Measurements from ENCODE around the gene C4BPB.

Gene C4BPB

DNA sequence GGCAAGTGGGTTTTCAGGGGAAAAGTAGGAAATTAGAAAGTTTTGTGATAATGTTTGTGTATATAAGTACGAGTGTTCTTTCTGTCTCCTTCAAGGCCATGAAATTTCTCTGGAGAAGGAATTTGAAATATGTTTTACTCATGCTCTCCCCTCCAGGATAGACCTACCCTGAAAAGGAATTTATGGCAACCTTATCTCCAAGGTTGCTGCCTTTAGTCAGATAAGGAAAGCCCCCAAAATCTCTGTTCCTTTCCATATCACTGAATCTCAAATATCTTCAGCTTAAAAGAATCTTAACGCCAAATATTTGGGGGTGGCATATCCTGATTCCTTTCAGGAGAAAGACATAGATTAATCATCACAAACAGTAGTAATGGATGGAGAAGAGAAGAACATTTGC, 499 bp upstream of the C4BPB start:
- DNase-seq: no peak

DNA sequence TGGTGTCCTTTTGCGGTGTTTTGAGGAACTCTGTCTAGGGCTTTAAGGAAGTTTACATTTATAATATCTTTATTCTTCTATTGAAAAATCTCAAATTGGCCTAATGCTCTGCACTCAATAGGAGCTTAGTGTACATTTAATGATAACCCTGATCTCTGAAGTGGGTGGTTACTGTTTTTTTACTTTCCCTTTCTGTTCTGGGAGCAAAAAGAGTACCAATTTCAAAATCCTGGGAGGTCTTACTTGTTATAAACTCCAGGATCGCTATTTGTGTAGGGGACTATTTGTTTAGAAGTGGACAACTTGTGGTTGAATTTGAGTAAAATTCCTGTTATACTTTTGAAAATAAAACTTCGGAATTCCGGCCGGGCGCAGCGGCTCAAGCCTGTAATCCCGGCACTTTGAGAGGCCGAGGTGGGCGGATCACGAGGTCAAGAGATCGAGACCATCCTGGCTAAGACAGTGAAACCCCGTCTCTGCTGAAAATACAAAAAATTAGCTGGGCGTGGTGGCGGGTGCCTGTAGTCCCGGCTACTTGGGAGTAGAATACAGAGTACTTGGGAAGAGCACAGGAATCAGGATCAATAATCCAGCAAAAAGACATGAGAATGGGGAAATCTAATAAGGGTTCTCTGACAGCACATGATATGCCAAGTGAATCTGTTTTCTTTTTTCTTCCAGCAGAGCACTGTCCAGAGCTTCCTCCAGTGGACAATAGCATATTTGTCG, 1.1 kb downstream of the C4BPB start:
- DNase-seq: no peak

DNA sequence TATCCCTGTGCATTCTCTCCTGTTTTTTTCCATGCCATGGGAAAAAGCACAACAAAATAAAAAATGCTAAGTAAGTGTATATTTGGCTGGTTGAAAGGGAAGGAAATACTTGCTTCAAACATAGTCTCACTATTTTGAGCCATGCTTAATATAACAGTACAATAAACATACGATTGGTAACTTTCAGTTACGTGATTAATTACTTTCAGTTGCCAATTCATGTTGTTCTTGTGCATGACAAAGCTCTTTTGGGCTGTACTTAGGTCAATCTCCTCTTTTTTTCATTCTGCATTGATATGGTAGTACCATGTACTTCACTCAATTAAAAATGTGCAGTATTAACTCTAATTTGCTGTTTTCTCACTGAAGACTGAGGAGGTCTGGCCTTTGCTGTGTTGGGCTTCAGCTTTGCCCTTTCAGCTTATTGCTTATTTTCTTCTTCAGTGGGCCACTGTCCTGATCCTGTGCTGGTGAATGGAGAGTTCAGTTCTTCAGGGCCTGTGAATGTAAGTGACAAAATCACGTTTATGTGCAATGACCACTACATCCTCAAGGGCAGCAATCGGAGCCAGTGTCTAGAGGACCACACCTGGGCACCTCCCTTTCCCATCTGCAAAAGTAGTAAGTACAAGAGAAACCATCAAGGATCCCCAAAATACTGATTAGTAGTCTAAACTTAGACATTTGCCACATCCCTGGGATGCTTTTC, 2.7 kb downstream of the C4BPB start:
- DNase-seq: no peak

DNA sequence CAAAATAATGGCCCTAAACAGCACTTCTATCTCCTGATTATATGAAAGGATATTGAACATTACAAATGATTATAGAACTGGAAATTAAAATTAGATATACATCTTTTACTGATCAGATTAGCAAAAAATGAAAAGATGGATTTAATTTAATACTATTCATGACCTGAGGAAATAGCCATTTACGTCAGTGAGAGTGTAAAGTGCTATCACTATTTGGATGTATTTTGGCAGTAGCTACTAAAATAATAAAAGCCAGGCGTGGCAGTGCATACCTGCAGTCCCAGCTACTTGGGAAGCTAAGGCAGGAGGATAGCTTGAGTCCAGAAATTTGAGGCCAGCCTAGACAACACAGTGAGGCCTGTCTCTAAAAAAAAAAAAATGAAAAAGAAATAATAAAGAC, 5.3 kb downstream of the C4BPB start:
- no peak for DNase-seq

DNA sequence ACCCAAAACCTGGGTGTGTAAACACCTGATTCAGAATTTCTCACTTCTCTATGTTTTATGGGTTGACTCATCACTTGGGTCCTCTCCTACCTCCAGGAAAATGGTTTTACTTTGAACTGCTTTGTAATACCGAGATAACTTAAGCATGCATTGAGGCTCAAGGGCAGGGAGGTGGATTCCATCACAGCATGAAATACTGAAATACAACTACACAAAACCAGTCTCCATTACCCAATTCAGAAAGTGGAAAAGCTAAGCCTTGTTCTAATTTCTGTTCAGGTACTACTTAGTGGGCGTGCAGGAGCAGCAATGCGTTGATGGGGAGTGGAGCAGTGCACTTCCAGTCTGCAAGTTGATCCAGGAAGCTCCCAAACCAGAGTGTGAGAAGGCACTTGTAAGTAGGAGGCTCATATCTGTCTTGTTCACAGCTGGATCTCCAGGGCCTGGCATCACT, 9.2 kb downstream of the C4BPB start:
- no peak for DNase-seq

DNA sequence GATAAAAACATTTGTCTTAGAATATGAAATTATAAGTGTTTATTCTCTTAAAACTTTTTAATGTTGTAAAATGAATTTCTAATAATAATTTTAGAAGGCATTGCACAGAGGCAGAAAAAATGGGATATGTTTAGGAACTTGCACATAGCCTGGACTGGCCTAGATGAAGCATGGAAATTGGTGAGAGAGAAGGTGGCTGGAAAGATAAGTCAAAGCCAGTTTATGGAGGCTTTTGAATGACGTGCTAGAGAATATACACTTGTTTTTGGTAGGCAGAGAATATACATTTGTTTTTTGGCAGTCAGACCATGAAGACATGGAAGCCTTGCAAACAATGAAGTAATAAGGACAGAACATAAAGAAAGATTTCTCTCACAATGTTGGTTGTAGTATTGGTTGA, 13.1 kb downstream of the C4BPB start:
- DNase-seq: no peak

DNA sequence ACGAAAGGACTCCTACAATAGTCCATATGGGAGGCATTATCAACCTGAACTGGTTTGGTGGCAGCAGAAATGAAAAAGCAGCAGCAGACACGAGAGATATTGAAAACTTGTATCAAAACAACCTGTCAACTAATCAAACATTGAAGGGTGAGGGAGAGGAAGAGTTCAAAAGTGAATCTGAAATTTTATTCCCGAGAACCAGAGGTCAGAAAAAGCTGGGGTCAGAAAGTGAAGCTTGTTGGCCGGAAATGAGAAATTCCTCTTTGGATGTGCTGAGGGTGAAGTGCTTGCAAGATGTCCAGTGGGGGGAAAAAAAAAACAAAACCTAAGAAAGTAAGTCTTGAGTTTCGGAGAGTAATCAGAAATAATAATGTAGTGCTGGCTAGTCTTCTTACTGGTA, 13.5 kb downstream of the C4BPB start:
- DNase-seq: no peak

DNA sequence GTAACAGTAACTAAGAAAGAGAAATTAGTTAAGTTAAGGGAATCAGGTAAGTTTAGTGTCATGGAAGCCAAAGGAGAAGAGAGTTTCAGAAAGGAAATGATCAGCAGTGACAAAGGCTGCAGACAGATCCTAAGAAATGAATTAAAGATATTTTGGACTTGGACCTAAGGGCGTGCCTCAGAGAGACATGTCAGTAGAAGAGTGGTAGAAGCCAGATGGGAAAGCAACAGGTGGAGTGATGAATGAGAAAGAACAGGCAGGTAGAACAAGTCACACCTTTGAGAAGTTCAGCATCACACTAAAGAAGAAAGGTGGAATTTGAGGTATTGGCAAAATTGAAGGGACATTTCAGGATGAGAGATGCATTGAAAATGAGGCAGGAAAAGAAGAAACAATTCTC, 14.0 kb downstream of the C4BPB start:
- no peak for DNase-seq

DNA sequence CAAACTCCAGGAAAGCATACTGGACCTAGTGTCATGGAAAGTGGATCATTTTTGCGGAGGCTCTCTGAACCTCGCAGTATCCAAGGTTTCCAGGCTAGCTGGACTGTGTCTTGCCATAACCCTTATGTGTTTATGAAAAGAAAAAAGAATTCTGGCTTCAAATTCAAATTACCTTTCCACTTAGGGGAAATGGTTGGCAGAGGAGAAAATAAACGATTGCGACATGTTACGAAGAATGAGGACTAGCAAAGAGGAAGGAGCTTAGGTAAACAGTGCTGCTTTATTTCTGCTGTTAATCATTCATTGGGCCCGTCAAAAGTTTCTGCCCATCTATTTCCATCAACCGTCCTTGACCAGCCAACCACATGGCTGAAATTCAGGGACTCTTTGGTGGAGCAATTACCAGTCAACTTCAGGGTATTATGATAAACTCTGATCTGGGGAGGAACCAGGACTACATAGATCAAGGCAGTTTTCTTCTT, 15.3 kb downstream of the C4BPB start, which contains the start of gene C4BPA:
TSS of gene C4BPA (plus strand) at position 342 of the 482 bp plus-strand sequence. CDS start 8,793 bp downstream, outside the sequence.
- no peak for DNase-seq

DNA sequence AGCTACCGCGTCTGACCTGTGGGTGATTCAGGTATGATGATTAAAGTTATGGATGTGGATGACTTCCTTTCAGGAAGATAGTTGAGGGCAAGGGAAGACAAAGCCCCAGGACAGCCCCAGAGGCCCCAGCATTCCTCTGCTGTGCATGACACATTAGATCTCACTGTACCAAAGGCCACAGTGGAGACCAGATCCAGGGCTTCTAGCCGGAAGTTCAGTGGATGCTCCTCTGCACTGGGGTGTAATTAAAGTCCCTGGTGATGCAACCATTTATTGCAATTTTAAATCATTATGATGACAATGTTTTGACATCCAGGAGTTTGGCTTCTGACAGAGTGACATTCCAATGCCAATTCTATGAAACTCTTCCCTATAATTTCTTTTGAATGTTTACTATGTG, 20.3 kb downstream of the C4BPB start:
- DNase-seq: no peak

DNA sequence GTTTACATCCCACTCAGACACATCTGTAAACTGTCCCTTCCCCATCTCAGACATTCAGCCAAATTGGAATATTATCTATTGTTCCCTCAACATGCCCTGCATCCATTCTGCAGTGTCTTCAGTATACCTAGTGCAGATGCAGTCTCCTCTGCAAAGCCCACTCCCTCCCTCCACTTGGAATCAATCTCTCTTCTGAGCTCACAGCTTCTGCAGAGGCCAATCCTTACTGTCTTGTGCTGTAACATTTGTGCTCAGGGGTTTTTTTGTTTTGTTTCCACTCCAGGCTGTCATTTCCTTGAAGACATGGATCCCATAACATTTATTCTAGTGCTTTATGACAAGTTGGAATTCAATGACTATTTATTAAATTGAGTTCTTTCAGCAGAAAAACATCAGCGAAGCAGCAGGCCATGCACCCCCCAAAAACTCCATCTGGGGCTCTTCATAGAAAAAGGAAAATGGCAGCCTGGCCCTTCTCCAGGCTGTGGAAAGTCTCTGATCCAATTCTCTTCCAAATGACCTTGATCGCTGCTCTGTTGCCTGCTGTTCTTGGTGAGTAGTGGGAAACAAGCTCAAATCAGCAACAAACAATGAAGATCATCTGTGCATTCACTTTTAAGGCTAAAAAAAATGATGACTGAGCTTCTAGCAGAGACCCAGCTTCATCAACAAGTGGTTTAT, 24.1 kb downstream of the C4BPB start:
- DNase-seq: no peak

DNA sequence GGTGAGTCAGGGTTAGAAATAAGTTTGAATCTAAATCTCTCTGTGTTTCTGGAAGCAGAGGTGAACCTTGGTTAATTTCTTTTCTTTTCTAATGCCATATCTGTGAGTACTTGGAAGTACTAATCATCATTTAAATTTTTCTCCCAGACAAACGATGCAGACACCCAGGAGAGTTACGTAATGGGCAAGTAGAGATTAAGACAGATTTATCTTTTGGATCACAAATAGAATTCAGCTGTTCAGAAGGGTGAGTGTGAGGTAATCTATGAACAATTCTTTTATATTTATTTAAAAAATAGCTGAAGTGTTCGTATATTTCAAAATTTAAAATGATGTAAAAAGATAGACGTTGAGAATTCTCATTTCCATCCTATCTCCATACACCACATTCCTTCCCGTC, 26.6 kb downstream of the C4BPB start:
- no peak for DNase-seq

DNA sequence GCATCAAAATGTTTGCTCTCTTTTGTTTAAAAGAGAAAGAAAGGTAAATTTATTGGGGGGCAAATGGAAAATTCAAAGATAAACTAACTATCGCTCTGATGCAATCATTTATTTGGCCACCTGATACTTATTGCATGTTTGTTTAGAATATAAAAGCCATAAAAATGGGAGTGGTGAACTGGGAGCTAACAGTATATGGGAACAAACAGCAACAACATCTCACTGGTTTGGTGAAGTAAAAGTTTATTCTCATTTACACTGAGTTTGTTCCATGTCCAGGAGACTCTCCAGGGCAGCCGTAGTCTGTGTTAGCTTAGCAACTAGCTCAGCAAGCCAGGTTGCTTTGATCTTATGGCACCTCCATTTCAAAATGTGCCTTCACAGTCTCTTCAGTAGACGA, 35.7 kb downstream of the C4BPB start:
- no peak for DNase-seq

DNA sequence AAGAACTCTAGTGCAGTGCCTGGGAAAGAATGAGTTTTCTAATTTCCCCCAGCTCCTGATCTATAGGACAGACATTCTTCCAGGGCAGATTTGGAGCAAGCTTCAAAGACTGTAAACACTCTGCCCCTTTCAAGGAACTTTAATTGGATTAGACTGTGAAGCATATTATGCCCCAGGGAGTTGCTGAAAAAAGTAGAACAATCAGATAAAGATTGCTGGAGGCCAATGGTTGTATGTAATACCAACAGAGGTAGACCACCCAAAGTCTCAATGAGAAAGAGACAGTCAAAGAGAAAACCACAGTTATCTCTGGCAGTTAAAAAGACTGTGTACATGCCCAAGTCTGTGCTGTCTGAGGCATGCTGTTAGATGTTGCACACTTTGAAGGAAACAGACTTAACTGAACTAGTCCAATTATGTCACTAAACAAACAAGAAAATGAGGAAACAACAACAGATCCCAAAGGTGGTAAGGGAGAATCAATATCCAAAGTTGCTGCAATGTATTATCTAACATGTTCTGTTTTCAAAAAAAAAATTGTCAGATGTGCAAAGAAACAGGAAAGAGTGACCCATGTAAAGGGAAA, 39.8 kb downstream of the C4BPB start:
- DNase-seq: no peak

DNA sequence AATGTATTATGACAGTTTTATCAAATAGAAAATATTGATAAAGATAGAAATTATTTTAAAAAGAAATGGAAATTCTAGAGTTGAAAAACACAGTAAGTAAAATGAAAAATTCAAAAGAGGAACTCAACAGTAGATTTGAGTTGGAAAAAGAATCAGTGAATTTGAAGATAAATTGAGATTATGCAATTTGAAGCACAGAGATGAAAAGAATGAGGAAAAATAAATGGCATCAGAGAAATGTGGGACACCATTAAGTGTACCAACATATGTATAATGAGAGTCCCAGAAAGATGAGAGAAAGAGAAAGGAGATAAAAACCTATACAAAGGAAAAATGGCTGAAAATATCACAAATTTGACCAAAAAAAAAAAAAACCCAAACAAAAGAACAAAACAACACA, 40.4 kb downstream of the C4BPB start:
- no peak for DNase-seq

DNA sequence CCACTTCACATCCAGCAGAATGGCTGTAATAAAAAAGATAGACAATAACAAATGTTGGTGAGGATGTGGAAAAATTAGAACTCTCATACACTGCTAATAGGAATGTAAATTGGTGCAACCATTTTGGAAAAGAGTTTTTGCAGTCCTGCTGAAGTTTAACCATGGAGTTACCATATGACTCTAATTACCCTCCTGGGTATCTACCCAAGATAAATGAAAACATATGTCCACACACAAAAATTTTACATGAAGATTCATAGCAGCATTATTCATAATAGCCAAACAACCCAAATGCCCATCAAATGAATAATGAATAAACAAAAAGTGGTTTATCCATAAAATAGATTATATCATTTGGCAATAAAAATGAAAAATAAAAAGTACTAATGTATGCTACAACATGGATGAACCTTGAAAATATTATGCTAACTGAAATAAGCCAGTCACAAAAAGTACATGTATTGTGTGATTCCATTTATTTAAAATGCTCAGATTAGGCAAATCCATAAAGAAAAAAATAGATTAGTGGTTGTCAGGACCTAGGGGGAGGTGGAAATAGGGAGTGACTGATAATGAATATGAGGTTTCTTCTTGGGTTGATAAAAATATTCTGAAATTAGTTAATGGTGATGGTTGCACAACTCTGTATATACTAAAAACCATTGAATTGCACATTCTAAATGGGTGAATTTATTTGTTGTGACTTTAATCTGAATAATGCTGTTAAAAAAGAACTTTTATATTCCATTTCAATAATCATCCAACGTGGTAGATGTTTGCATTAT, 41.8 kb downstream of the C4BPB start:
- no peak for DNase-seq

DNA sequence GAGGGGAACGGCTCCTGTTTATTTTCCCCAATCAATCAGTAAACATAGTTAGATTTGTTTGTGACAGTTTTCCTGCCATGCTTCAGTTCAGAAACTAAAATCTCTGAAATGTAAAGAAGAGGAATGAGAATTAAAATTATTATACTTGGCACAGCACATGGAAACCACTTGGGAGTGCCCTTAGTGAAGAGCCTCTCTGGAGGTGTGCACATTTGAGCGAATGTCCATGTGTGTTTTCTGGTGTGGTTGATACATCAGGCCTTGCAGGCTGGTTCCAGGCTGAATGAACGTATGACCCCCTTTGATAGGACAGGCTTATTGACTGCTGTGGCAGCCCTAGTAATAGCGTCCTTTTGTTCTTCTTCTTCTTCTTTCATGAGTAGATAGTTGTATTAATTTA, 42.5 kb downstream of the C4BPB start:
- DNase-seq: no peak

DNA sequence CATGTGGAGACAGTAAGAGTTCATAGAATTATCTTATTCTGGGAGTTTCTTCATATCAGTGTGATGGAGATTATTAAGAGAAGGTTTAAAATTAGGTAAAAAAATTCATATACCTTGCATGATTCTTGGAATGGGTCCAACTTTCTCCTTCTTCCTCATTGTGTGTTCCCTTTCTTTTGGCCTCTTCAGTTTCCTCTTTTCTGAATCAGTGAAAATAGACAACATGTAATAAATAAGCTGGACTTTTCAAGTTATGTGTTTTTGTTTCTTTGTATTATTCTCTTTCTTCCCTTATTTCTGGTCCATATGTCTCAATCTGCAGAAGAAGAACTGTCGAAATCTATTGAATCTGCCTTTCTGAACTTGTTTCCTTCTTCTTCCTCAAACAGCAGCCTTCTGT, 45.9 kb downstream of the C4BPB start:
- DNase-seq: no peak

DNA sequence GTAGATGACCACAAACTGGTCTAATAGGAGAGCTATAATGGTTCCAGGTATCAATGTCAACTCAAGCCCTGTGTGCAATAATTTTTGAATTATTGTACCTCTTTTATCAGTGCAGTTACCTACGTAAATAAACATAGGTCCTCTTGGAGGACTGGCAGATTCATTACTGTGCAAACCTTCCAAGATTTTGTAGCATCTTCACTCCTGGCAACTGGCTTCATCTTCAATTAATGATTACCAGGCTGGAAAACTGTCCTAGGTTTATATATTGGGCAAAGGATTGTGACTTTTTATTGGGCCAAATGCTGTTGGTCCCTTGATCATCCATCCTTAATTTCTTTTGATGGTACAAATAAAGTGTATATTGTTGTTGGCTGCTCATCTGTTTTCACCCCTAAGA, 51.0 kb downstream of the C4BPB start:
- no peak for DNase-seq

DNA sequence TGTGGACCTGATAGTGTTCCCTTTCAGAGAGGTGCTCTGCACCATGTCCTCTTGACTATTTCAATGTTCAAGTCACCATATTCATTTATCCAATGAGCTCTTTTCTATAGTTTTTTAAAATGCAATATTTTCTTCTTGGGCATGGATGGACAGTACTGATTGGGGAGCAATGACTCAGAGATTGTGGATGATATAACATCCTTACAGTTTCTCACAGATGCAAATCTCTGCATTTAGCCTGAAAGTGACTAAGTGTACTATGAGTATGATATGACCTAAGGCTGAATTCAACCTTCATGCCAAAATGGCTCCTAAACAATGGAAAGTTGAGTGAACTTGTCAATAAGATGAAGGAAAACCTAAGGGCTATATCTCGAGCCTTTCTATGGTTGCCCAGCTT, 51.9 kb downstream of the C4BPB start:
- no peak for DNase-seq

DNA sequence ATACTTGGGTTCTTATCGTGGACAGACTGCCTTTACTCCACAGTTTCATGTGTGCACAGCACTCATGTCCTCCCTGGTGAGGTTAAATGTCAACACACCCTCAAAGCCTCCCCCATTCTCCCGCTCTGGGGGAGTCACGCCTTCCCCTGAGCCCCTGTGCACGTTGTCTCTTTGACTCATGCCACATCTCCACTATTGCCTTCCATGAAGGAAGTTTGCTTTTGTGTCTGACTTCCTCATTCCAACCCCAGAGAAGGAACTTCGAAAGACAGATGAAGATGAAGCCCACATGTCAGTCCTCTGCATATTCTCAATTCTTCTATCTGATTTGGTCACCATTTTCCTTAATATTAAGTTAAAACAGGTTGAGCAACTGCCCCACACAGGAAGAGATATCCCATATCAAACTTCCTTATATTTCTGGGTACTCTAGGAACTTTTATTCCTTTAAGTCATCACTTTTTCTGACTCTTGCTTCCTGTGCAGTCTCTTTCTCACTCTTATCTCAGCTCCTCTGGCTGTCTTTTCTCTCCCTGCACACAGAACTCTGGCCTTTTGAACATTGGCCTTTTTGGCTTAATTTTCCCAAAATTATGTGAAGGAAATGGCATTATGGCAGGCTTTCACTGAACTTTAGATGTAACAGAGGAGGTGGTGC, 56.9 kb downstream of the C4BPB start:
- peak in 1 of 2 donors; percentile 6 for DNase-seq
